Measurements from ENCODE around the gene KIF1B.

The KIF1B gene

DNA sequence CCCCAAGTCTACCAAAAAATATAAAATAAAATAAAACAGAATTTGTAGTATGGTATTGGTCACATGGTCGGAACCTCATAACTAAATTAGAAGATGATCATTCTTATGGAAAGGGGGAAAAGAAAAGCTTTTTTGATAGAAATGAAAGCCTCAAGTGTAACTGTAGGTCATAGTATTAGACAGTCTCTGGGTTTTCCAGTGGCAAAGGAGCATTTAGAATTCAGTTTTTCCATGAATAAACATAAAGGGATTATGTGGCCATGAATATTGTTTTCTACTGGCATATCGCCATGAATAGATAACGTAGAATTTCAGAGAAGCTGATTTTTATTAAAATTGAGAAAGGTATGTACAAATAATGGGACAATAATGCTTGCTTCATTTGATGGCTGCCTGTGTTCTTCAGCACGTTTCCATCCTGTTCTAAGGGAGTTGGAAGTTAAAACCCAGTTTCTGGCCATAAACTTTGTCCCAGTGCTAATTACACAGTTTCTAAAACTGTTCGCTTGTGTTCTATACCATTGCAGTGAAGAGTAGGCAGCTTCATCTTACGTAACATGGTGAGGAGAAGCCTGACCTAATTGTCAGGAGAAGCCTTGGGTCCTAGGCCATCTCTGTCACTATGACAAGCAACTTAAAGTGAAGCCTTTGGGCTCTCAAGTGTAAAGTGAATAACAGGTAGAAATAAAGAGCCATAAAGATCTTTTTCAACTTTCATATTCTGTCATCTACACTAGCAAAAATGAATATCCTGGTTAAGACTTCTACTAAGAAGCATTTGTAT, 118.0 kb downstream of the KIF1B start:
- TF ChIP-seq, protein P1, sequence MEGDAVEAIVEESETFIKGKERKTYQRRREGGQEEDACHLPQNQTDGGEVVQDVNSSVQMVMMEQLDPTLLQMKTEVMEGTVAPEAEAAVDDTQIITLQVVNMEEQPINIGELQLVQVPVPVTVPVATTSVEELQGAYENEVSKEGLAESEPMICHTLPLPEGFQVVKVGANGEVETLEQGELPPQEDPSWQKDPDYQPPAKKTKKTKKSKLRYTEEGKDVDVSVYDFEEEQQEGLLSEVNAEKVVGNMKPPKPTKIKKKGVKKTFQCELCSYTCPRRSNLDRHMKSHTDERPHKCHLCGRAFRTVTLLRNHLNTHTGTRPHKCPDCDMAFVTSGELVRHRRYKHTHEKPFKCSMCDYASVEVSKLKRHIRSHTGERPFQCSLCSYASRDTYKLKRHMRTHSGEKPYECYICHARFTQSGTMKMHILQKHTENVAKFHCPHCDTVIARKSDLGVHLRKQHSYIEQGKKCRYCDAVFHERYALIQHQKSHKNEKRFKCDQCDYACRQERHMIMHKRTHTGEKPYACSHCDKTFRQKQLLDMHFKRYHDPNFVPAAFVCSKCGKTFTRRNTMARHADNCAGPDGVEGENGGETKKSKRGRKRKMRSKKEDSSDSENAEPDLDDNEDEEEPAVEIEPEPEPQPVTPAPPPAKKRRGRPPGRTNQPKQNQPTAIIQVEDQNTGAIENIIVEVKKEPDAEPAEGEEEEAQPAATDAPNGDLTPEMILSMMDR (conservative IDR thresholded peaks at IDR 0.05; ENCODE audit: control insufficient read depth, insufficient read depth, low read depth, low read length) = no peak
- DNase-seq (ENCODE audit: low read depth) = no peak
- no peak overlapping the region for H3K4me3 ChIP-seq (ENCODE audit: control insufficient read depth, low read depth, low read length)

GRCh38 chr1:10337436-10337835, 127.1 kb downstream of the KIF1B start:
- TF ChIP-seq, protein P1 (conservative IDR thresholded peaks at IDR 0.05; ENCODE audit: control insufficient read depth, insufficient read depth, low read depth, low read length) = no peak
- H3K4me3 ChIP-seq (ENCODE audit: control insufficient read depth, low read depth, low read length) = no peak overlapping the region
- no peak for DNase-seq (ENCODE audit: low read depth)

DNA sequence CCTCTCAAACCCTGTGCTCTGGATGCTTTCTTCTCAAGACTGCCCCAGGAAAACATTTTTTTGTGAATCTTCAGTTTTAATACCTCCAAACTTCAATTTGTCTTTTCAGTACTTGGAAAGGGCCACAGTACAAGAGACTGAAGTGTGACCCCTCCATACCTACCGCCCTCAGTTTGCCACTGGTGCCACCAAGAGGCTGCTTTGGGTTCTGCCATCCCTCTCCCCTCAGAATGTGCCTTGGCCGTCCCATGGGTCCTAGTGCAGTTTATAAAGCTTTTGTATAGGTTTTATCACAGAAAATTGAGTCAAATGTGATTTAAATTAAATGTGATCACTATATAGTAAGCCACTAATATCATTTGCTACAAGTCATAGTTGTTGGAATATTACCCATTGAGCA, 127.7 kb downstream of the KIF1B start:
- TF ChIP-seq, protein P1 (conservative IDR thresholded peaks at IDR 0.05; ENCODE audit: control insufficient read depth, insufficient read depth, low read depth, low read length) = peak; percentile 78
- peak; percentile 51 for DNase-seq (ENCODE audit: low read depth)
- no peak overlapping the region for H3K4me3 ChIP-seq (ENCODE audit: control insufficient read depth, low read depth, low read length)

DNA sequence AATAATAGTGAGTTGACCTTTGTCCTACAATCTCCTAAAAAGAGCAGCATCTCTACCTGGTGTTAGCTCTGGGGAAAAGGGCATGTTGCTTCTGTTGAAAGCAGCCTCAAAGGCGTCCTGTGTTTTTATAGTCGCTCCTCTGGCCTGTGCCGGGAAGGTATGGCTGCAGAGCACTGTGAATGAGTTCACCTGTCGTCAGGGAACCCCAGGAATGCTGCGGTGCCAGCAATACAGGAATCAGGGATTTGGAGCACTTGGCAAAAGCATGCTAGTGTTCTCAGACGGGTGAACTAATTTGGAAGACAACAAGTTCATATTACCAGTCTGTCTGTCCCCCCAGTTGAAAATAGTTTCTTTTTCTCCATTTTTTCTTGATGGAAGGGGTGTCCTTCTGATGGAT, 128.2 kb downstream of the KIF1B start:
- TF ChIP-seq, protein P1 (conservative IDR thresholded peaks at IDR 0.05; ENCODE audit: control insufficient read depth, insufficient read depth, low read depth, low read length) = no peak
- H3K4me3 ChIP-seq (ENCODE audit: control insufficient read depth, low read depth, low read length) = no peak overlapping the region
- DNase-seq (ENCODE audit: low read depth) = no peak

GRCh38 chr1:10339036-10339567, 128.7 kb downstream of the KIF1B start:
- TF ChIP-seq, protein P1 (conservative IDR thresholded peaks at IDR 0.05; ENCODE audit: control insufficient read depth, insufficient read depth, low read depth, low read length) = no peak
- no peak overlapping the region for H3K4me3 ChIP-seq (ENCODE audit: control insufficient read depth, low read depth, low read length)
- no peak for DNase-seq (ENCODE audit: low read depth)

DNA sequence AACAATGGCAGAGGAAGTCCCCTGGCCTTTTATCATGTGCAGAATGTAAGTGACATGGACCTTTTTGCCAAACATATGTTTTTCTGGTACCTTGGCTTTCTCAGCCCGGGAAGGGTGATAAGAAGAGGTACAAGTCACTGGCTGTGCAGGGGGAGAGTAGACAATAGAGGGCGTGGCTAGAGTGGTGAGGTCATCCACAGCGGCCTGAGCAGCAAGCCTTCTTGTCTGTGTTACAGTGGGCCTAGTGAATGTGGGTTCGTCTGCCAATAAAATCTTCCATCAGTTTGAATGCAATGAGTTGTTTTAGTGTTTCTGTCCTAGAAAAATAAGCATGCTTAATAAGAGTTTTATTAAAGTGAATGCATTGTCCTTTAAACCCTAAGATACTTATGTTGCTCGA, 129.4 kb downstream of the KIF1B start:
- DNase-seq (ENCODE audit: low read depth) = peak; percentile 58
- no peak overlapping the region for H3K4me3 ChIP-seq (ENCODE audit: control insufficient read depth, low read depth, low read length)
- TF ChIP-seq, protein P1 (conservative IDR thresholded peaks at IDR 0.05; ENCODE audit: control insufficient read depth, insufficient read depth, low read depth, low read length) = no peak
